Measurements from ENCODE around the gene SLC35F3. TPM values are rescaled to one million over a fixed set of nuclear protein-coding genes. Genes with fewer than 3 reads are reported as not detected.

Gene SLC35F3
- polyA plus RNA-seq, 1 of the 3 experiments (the other 2 are of a cell fraction), result 0.87 TPM

DNA sequence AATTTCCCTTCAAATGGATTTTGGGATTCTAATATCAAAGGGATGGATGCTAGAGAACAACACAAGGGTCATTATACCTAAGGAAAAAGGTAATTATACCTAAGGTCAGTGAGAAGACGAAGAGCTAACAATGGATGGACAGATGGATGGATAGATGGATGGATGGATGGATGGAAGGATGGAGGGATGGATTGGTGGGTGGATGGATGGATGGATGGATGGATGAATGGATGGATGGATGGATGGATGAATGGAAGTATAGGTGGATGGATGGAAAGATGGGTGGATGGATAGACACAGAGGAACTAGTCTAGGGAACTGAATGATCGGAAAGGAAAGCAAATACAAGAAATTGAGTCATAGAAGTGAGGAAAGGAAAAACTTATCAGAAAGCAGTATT, 34.0 kb downstream of the SLC35F3 start:
- Histone ChIP-seq H3K4me3 (ENCODE audit: low read depth in 2 of 2, low read length in 1 of 2) (no peak overlapping the region), H3K27me3 (ENCODE audit: insufficient read depth) (no peaks in the 10 kb centered on the region), H2AFZ (ENCODE audit: low read depth) (no peak overlapping the region), H3F3A (replicated peaks; ENCODE audit: insufficient read depth) (no peaks in the 10 kb centered on the region), H3K4me2 (no peak overlapping the region), H3K4me1 (ENCODE audit: control insufficient read depth in 1 of 2, insufficient read depth in 2 of 2, low read depth in 1 of 2, low read length in 1 of 2) (no peaks in the 10 kb centered on the region), H3K9ac (no peak overlapping the region), H3K9me3 (no peaks in the 10 kb centered on the region), H3K36me3 (replicated peaks in 1 of 2; ENCODE audit: control insufficient read depth in 1 of 2, insufficient read depth in 2 of 2, low read length in 1 of 2) (no peaks in the 10 kb centered on the region), H3K9me2 (no peaks in the 10 kb centered on the region), H4K20me1 (ENCODE audit: insufficient read depth) (no peaks in the 10 kb centered on the region), H3K27ac (ENCODE audit: low read depth in 2 of 2, low read length in 1 of 2) (no peak overlapping the region), H3K79me2 (ENCODE audit: insufficient read depth) (no peaks in the 10 kb centered on the region)
- CTCF ChIA-PET, result no interaction called here
- 25% methylated on average over 2 of the region's 2 CpGs for WGBS (ENCODE audit: low lambda C conversion rate)
- POLR2A ChIA-PET, result no interaction called here
- TF ChIP-seq GATA2 (CRISPR knock-in tag; IDR thresholded peaks at IDR 0.05) (no peak), TAF1 (IDR thresholded peaks at IDR 0.05; ENCODE audit: borderline replicate concordance, low read depth, low read length) (no peak), EP300 (IDR thresholded peaks at IDR 0.05; ENCODE audit: borderline replicate concordance in 1 of 2, low read depth in 1 of 2, low read length in 1 of 2) (no peak), FOXJ3 (CRISPR knock-in tag; IDR thresholded peaks at IDR 0.05) (no peak), POLR2AphosphoS5 (IDR thresholded peaks at IDR 0.05; ENCODE audit: low read depth, low read length) (no peak), RFX5 (IDR thresholded peaks at IDR 0.05; ENCODE audit: low read length) (no peak), TEAD4 (IDR thresholded peaks at IDR 0.05; ENCODE audit: borderline replicate concordance, insufficient read depth) (no peak), ELF1 (IDR thresholded peaks at IDR 0.05) (no peak), SMC3 (IDR thresholded peaks at IDR 0.05; ENCODE audit: low read depth, low read length) (no peak), FOSL2 (IDR thresholded peaks at IDR 0.05; ENCODE audit: borderline replicate concordance, low read depth) (no peak), NFIC (IDR thresholded peaks at IDR 0.05; ENCODE audit: borderline replicate concordance) (no peak), JUND (IDR thresholded peaks at IDR 0.05) (no peak)
- TF ChIP-seq, protein P1, sequence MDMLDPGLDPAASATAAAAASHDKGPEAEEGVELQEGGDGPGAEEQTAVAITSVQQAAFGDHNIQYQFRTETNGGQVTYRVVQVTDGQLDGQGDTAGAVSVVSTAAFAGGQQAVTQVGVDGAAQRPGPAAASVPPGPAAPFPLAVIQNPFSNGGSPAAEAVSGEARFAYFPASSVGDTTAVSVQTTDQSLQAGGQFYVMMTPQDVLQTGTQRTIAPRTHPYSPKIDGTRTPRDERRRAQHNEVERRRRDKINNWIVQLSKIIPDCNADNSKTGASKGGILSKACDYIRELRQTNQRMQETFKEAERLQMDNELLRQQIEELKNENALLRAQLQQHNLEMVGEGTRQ (IDR thresholded peaks at IDR 0.05; ENCODE audit: borderline replicate concordance, low read depth, low read length), result no peak
- TF ChIP-seq, protein P2, sequence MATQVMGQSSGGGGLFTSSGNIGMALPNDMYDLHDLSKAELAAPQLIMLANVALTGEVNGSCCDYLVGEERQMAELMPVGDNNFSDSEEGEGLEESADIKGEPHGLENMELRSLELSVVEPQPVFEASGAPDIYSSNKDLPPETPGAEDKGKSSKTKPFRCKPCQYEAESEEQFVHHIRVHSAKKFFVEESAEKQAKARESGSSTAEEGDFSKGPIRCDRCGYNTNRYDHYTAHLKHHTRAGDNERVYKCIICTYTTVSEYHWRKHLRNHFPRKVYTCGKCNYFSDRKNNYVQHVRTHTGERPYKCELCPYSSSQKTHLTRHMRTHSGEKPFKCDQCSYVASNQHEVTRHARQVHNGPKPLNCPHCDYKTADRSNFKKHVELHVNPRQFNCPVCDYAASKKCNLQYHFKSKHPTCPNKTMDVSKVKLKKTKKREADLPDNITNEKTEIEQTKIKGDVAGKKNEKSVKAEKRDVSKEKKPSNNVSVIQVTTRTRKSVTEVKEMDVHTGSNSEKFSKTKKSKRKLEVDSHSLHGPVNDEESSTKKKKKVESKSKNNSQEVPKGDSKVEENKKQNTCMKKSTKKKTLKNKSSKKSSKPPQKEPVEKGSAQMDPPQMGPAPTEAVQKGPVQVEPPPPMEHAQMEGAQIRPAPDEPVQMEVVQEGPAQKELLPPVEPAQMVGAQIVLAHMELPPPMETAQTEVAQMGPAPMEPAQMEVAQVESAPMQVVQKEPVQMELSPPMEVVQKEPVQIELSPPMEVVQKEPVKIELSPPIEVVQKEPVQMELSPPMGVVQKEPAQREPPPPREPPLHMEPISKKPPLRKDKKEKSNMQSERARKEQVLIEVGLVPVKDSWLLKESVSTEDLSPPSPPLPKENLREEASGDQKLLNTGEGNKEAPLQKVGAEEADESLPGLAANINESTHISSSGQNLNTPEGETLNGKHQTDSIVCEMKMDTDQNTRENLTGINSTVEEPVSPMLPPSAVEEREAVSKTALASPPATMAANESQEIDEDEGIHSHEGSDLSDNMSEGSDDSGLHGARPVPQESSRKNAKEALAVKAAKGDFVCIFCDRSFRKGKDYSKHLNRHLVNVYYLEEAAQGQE (IDR thresholded peaks at IDR 0.05; ENCODE audit: low read depth, low read length), result no peak
- TF ChIP-seq, protein P3, sequence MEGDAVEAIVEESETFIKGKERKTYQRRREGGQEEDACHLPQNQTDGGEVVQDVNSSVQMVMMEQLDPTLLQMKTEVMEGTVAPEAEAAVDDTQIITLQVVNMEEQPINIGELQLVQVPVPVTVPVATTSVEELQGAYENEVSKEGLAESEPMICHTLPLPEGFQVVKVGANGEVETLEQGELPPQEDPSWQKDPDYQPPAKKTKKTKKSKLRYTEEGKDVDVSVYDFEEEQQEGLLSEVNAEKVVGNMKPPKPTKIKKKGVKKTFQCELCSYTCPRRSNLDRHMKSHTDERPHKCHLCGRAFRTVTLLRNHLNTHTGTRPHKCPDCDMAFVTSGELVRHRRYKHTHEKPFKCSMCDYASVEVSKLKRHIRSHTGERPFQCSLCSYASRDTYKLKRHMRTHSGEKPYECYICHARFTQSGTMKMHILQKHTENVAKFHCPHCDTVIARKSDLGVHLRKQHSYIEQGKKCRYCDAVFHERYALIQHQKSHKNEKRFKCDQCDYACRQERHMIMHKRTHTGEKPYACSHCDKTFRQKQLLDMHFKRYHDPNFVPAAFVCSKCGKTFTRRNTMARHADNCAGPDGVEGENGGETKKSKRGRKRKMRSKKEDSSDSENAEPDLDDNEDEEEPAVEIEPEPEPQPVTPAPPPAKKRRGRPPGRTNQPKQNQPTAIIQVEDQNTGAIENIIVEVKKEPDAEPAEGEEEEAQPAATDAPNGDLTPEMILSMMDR (IDR thresholded peaks at IDR 0.05), result no peak
- TF ChIP-seq, protein P4, sequence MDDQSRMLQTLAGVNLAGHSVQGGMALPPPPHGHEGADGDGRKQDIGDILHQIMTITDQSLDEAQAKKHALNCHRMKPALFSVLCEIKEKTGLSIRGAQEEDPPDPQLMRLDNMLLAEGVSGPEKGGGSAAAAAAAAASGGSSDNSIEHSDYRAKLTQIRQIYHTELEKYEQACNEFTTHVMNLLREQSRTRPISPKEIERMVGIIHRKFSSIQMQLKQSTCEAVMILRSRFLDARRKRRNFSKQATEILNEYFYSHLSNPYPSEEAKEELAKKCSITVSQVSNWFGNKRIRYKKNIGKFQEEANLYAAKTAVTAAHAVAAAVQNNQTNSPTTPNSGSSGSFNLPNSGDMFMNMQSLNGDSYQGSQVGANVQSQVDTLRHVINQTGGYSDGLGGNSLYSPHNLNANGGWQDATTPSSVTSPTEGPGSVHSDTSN (IDR thresholded peaks at IDR 0.05), result no peak
- no peak for DNase-seq

Measured in SK-N-SH (cell line).